B cell (primary cell): ENCODE data around the gene MBD3.

Experiments used
- CTCF ChIP-seq: fragments of 200-600 bp; IDR thresholded peaks from one replicate; pipeline ENCODE4 v1.8.0; 2022; ENCODE audit warnings: antibody characterized with exemption, mild to moderate bottlenecking
- EZH2 ChIP-seq: IDR thresholded peaks from 2 replicates; pipeline ENCODE4 v1.6.1; 2012; ENCODE audit warnings: borderline replicate concordance, low read depth, mild to moderate bottlenecking, moderate library complexity, low read length; ENCODE audit not compliant: insufficient read depth, poor library complexity, severe bottlenecking

- no peak for TF ChIP-seq CTCF
- no peak for TF ChIP-seq EZH2
These were observed 13.4 kb downstream of the MBD3 start for GRCh38 chr19:1579222-1579621.
